Brain pericyte (primary cell): ENCODE results near the gene SCN4A.
"Not testable (repeated sequence)": the region's sequence is repeated elsewhere in the genome, so short reads cannot be mapped to it uniquely, and the experiment has no call there.

Source experiments
- DNase-seq: peaks from one replicate; pipeline ENCODE4 v3.0.0-alpha.2; 2012; ENCODE audit warnings: low read depth, low spot score

SCN4A gene

DNA sequence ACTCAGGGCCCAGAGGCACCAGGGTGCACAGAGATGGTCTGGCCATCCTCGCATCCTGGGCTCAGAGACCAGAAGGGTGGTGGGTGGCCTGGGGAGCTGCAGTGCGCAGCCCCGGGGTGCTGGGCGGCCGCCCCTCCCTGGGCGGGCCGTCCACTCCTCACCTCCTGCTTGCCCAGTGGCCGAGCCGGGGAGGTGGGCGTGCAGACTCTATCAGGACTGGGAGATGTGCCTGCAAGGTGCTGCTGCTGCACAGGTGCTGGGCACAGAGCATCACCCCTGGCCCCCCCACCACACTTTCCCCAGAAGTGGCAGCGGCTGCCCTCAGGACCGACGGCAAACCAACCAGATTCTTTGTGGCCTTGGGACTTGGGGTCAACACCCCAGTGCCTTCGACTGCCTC is at the start of gene SCN4A:
Gene SCN4A (minus strand): TSS at position 123 of the 400 bp plus-strand sequence. CDS start 77 bp downstream, at position 46.
- no peak for DNase-seq

- no peak for DNase-seq
Observed at GRCh38 chr17:64020056-64020766, 47.5 kb upstream of the SCN4A start, which contains the start of gene ICAM2. Gene ICAM2, minus strand, starts transcription at chr17:64020633. Its CDS starts 13,942 bp downstream, at chr17:64006691.

DNA sequence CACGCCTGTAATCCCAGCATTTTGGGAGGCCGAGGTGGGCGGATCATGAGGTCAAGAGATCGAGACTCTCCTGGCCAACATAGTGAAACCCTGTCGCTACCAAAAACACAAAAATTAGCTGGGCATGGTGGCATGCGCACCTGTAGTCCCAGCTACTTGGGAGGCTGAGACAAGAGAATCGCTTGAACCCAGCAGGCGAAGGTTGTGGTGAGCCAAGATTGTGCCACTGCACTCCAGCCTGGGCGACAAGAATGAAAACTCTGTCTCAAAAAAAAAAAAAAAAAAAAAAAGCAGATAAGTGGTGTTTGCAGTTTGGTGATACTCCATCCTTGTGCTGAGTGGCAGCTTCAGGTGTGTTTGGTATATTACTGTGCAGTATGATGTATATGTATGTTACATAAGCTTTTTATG is 46.8 kb upstream of the SCN4A start:
- DNase-seq, result not testable (repeated sequence)

DNA sequence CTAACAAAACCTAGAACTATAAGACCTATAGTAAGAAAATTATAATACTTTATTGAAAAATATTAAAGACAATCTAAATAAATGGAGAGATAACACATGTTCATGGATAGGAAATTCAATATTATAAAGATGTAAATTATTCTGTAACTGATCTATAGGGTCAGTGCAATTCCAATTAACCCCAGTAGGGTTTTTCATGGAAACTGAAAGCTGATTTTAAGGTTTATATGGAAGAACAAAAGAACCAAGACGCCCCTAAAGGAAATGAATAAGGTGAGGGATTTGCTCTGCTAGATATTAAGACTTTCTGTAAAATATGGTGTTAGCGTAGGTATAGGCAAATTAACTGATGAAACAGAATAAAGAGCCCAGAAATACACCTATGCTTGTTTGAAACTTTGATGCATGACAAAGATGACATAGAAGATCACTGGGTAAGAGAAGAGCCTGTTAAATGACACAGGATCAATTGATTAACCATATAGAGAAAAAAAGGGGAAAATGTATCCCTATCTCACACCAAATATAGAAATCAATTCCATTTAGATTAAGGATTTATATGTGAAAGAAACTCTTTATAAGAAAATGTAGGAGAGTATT is 44.8 kb upstream of the SCN4A start:
- DNase-seq, result no peak

DNA sequence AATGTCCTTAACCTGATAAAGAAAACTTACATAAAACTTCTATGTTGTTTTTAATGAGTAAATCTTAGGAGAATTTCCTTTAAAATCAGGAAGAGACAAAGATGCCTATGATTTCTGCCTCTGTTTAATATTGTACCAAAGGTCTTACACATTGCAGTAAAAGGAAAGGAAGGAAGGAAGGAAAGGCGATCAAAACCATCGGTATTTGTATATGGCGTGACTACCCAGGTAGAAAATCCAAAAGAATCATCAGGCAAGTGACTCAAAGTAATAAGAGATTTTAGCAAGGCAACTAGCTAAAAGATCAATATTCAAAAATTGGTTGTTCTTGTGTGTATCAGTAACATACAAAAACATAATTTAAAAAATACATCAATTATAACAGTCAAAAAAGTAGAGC is 44.3 kb upstream of the SCN4A start:
- DNase-seq, result no peak

DNA sequence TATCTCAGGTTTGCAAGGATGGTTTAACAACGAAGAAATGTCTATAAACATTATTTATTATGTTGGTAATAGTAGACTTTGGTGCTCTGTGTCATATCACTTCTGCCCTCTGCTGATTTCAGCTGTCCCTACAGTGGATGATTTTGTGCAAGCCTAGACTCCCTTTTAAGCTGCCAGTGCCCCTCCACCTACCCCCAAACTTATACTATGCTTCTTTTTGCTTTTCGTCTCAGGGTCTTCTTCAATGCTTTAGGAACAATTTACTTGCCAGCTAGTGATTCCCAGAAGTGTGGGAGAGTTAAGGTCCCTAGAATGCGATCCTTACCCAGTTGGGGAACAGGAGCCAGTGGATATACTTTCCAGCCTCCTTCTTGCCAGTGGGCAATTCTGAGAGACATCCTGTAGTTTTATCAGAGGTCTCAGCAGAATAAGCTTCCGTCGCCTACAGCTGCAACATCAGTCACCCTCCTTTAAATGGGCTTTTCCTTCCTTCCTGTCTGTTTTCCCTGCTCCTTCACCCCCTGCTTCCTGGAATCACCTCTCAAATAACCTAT is 43.6 kb upstream of the SCN4A start:
- no peak for DNase-seq

- no peak for DNase-seq
Observed at GRCh38 chr17:64015447-64015846, 42.7 kb upstream of the SCN4A start.

DNA sequence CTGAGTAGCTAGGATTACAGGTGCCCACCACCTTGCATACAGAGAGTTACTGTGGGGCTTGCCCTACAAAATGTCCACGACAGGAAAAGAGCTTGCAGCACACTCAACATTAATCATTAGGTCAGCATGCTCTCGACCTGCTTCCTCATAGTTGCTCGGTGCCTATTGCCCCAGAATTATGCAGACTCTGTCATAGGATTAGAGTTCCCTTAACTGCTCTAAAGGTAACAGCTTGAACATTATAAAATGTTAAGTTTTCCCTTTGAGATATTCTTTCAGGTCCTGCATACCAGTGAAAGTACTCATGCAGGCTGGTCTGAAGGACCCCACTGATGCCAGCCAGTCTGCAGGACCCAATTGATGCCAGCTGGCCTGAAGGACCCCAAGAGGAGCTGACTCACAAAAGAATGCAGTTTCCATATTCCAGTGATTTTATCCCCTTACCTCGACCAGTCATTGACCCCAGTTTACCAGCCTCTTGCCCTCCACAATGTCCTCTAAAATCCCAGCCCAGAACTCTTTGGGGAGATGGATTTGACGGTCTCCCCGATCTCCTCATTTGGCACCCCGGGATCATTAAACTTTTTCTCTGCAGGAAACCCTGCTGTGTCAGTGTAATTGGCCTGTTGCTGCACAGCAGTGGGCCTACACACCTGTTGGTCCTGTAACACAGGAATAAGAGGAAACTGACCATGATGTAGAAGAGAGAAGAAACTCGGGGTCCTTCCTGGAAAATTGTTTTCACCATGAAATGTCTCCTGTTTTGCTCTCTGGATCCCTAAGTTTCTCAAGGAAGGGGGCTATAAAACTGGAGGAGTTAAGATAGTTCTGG is 37.1 kb upstream of the SCN4A start:
- DNase-seq, result no peak

GRCh38 chr17:64008830-64009229 is 36.1 kb upstream of the SCN4A start:
- no peak for DNase-seq

GRCh38 chr17:64008346-64008745 is 35.6 kb upstream of the SCN4A start:
- DNase-seq, result no peak

GRCh38 chr17:64007838-64008282 is 35.1 kb upstream of the SCN4A start:
- DNase-seq, result no peak

GRCh38 chr17:64007089-64007837 is 34.5 kb upstream of the SCN4A start:
- DNase-seq, result not testable (repeated sequence)

GRCh38 chr17:64006361-64007088 is 33.8 kb upstream of the SCN4A start:
- DNase-seq, result no peak

- no peak for DNase-seq
Observed at GRCh38 chr17:64005734-64006167, 33.0 kb upstream of the SCN4A start.

GRCh38 chr17:64004903-64005733 is 32.4 kb upstream of the SCN4A start:
- DNase-seq, result no peak

GRCh38 chr17:64004218-64004770 is 31.6 kb upstream of the SCN4A start:
- no peak for DNase-seq

DNA sequence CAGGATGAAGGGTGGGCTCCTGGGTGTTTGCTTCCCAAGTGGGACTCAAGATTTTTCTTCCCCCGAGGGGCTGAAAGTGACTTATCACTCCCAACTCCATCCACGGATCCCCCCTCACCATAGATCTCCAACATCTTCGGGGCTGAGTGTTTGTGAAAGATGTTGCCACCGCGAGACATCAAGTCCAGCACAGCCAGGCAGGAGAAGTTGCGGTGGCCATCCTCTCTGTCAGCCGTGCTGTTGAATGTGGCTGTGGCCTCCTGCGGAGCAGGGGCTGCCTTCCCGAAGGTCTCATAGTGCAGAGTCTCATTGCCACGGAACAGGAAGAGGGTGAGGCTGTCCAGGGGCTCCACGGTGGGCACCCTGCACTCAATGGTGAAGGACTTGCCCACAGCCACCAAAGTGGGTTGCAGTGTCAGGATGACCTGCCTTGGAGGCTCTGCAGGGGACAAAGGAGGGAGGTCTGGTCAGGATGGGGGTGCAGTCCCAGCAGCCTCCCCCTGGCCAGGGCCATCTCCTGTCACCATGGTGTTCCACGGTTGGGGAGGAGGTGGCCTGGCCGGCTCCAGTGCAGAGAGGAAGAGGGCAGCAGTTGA is 30.9 kb upstream of the SCN4A start:
- DNase-seq, result no peak

GRCh38 chr17:64002658-64003525 is 30.2 kb upstream of the SCN4A start:
- DNase-seq, result no peak
